Suprapubic skin (tissue), 3 donors: ENCODE data around the gene CHAC2.

ENCODE experiments used
- EP300 ChIP-seq: sonication (generic); formaldehyde crosslinking; IDR thresholded peaks from one replicate; pipeline ENCODE4 v1.6.1; 2017; ENCODE audit warnings: antibody characterized with exemption
- TF ChIP-seq, protein P1 (sequence below), 2 donors: fragments of 200-600 bp in 1 of 2; fragments of 450-650 bp in 1 of 2; sonication (generic) in 1 of 2; IDR thresholded peaks; one replicate each; pipeline ENCODE4 v1.5.1; 2016 to 2019; ENCODE audit warnings: antibody characterized with exemption in 2 of 2, mild to moderate bottlenecking in 1 of 2, moderate library complexity in 1 of 2

DNA sequence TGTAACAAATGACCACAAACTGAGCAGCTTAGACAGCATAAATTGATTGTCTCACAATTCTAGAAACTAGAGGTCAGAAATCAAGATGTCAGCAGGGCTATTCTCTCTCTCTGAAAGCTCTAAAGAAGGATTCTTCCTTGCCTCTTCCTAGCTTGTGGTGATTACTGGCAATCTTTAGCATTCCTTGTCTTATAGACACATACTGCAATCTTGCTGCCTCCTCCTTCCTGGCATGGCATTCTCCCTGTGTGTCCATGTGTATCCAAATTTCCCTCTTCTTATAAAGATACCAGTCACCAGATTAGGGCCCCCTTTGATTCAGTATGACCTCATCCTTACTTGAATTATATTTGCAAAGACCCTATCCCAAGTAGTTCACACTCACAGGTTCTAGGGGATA is 16.8 kb downstream of the CHAC2 start:
- TF ChIP-seq, protein P1, sequence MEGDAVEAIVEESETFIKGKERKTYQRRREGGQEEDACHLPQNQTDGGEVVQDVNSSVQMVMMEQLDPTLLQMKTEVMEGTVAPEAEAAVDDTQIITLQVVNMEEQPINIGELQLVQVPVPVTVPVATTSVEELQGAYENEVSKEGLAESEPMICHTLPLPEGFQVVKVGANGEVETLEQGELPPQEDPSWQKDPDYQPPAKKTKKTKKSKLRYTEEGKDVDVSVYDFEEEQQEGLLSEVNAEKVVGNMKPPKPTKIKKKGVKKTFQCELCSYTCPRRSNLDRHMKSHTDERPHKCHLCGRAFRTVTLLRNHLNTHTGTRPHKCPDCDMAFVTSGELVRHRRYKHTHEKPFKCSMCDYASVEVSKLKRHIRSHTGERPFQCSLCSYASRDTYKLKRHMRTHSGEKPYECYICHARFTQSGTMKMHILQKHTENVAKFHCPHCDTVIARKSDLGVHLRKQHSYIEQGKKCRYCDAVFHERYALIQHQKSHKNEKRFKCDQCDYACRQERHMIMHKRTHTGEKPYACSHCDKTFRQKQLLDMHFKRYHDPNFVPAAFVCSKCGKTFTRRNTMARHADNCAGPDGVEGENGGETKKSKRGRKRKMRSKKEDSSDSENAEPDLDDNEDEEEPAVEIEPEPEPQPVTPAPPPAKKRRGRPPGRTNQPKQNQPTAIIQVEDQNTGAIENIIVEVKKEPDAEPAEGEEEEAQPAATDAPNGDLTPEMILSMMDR (IDR thresholded peaks at IDR 0.05) = no peak
- no peak for TF ChIP-seq EP300
